ENCODE data around the gene MGRN1. TPM values are rescaled to one million over a fixed set of nuclear protein-coding genes. Genes with fewer than 3 reads are reported as not detected.

Gene MGRN1
- total RNA-seq, 1 donor from 2014 or later = 79.7 TPM

GRCh38 chr16:4604401-4604800, 20.2 kb upstream of the MGRN1 start:
- Mint-ChIP-seq H3K27me3 (ENCODE audit: low read depth) (no peaks in the 10 kb centered on the region), H3K4me1 (no peaks in the 10 kb centered on the region), H3K9me3 (no peaks in the 10 kb centered on the region), H3K4me3 (no peak overlapping the region), H3K27ac (ENCODE audit: unreplicated experiment) (no peak overlapping the region), H3K36me3 (ENCODE audit: low read depth) (no peaks in the 10 kb centered on the region)
- DNase-seq (ENCODE audit: low read depth, low spot score) = no peak
- TF ChIP-seq, protein P1, sequence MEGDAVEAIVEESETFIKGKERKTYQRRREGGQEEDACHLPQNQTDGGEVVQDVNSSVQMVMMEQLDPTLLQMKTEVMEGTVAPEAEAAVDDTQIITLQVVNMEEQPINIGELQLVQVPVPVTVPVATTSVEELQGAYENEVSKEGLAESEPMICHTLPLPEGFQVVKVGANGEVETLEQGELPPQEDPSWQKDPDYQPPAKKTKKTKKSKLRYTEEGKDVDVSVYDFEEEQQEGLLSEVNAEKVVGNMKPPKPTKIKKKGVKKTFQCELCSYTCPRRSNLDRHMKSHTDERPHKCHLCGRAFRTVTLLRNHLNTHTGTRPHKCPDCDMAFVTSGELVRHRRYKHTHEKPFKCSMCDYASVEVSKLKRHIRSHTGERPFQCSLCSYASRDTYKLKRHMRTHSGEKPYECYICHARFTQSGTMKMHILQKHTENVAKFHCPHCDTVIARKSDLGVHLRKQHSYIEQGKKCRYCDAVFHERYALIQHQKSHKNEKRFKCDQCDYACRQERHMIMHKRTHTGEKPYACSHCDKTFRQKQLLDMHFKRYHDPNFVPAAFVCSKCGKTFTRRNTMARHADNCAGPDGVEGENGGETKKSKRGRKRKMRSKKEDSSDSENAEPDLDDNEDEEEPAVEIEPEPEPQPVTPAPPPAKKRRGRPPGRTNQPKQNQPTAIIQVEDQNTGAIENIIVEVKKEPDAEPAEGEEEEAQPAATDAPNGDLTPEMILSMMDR (conservative IDR thresholded peaks at IDR 0.05) = no peak

DNA sequence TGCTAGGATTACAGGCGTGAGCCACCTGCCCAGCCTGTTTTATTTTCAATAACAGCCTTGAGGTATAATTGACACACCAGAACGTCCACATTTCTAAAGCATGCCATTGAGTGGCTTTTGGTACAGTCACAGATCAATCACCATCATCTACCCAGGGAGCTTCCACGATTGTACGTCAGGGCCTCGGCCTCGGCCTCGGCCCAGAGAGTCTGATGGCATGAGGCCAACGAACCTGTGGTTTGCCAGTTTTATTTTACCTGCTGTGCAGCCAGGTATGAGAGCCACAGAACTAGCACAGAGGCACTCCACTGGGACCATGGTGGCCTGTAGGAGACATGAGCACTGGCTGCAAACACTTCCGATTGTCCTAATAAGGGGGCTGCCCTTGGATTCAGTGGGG, 18.3 kb upstream of the MGRN1 start:
- TF ChIP-seq, protein P1 (conservative IDR thresholded peaks at IDR 0.05) = no peak
- H3K9me3 Mint-ChIP-seq = no peaks in the 10 kb centered on the region
- H3K36me3 Mint-ChIP-seq (ENCODE audit: low read depth) = no peaks in the 10 kb centered on the region
- H3K27me3 Mint-ChIP-seq (ENCODE audit: low read depth) = no peaks in the 10 kb centered on the region
- H3K4me1 Mint-ChIP-seq = no peaks in the 10 kb centered on the region
- DNase-seq (ENCODE audit: low read depth, low spot score) = no peak
- no peak overlapping the region for H3K27ac Mint-ChIP-seq (ENCODE audit: unreplicated experiment)
- H3K4me3 Mint-ChIP-seq = no peak overlapping the region

DNA sequence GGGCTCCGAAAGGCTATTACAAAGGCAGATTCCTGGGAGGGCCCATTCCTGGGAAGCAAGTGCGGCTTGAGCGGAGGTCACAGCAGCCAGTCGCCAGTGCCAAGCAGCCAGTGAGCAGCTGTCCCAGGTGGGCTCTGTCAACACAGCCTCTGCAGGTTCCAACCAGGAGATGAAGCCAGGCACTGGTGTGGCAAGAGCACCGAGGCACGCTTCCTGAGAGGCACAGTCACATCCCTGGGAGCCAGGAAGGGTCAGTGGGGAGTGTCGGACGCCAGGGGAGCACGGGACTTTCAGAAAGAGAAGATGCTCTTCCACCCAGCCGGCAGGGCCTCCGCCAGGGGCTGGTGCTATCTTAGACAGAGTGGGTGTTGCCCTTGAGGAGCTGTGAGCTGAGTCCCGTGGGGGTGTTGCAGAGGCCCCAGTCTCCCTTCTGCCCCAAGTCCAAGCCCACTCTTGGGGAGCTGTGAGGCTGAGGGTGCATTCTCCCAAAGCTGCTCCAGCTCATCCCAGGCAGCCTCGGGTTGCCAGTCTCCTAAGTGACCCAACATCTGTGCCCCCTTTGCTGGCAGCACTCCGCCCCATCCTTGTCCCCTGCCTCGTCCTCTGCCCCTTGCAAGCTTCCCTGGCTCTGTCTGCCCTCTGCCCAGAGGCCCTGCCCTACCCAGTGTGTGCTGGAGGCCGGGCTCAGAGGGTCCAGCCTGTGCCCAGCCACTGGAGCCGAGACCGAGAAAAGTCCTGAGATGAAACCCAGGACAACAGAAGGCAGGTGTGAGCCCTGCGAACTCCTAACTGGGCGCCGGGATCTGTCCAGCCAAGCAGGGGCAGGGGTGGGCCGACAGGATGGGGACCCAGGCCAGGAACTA, 16.6 kb upstream of the MGRN1 start:
- Mint-ChIP-seq H3K36me3 (ENCODE audit: low read depth) (no peaks in the 10 kb centered on the region), H3K9me3 (no peaks in the 10 kb centered on the region), H3K27ac (ENCODE audit: unreplicated experiment) (no peak overlapping the region), H3K4me3 (no peak overlapping the region), H3K27me3 (ENCODE audit: low read depth) (no peaks in the 10 kb centered on the region), H3K4me1 (no peaks in the 10 kb centered on the region)
- TF ChIP-seq, protein P1 (conservative IDR thresholded peaks at IDR 0.05) = no peak
- DNase-seq (ENCODE audit: low read depth, low spot score) = no peak

GRCh38 chr16:4608704-4608980, 16.0 kb upstream of the MGRN1 start:
- no peak for DNase-seq (ENCODE audit: low read depth, low spot score)
- TF ChIP-seq, protein P1 (conservative IDR thresholded peaks at IDR 0.05) = no peak
- Mint-ChIP-seq H3K4me3 (no peak overlapping the region), H3K4me1 (no peaks in the 10 kb centered on the region), H3K36me3 (ENCODE audit: low read depth) (no peaks in the 10 kb centered on the region), H3K27me3 (ENCODE audit: low read depth) (no peaks in the 10 kb centered on the region), H3K27ac (ENCODE audit: unreplicated experiment) (no peak overlapping the region), H3K9me3 (no peaks in the 10 kb centered on the region)

DNA sequence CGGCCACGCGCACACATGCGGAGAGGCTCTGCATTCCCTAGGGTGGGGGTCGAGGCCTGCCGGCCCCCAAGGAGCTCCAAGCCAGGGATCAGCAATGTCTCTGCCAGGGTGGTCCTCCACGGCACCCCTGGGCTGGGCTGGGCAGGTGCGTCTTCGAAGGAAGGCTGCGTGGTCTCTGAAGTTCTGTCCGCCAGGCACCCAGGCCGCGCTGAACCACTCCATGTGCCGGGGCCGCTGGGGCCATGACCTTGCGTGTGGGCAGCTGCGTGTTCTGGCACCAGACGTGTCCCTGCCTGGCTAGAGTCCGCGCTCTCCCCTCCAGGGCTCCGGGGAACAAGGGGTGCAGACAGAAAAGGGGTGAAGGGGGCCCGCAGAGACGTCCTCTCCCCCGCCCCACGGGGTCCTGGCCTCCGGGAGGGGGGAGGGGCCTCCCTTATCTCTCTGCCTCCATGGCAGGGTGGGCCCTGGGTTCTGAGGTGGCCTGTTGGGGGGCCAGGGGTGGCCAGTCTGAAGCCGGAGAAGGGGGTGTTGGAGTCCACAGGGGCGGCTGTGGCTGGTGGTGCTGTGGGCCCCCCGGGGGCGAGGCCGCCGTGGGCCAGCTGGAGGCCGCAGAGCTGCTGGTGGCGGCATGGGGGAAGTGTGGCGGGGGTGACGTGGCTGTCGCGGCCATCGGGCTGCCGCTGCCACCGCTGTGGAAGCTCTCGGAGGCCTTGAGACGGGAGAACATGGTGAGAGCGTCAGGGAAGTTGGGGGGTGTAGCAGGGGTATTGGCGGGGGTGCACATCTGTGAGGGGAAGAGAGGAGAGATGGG, 15.2 kb upstream of the MGRN1 start:
- H3K36me3 Mint-ChIP-seq (ENCODE audit: low read depth) = no peaks in the 10 kb centered on the region
- no peak overlapping the region for H3K27ac Mint-ChIP-seq (ENCODE audit: unreplicated experiment)
- DNase-seq (ENCODE audit: low read depth, low spot score) = no peak
- TF ChIP-seq, protein P1 (conservative IDR thresholded peaks at IDR 0.05) = no peak
- H3K4me1 Mint-ChIP-seq = no peaks in the 10 kb centered on the region
- H3K27me3 Mint-ChIP-seq (ENCODE audit: low read depth) = no peaks in the 10 kb centered on the region
- H3K9me3 Mint-ChIP-seq = no peaks in the 10 kb centered on the region
- H3K4me3 Mint-ChIP-seq = no peak overlapping the region
